ENCODE results near the gene ELAVL1.

The ELAVL1 gene

GRCh38 chr19:7912697-7913564 is 92.5 kb downstream of the ELAVL1 start:
- no peak for TF ChIP-seq CTCF (IDR thresholded peaks at IDR 0.05)

- no peak for TF ChIP-seq CTCF (IDR thresholded peaks at IDR 0.05)
These were observed 93.2 kb downstream of the ELAVL1 start for GRCh38 chr19:7912144-7912696.

- TF ChIP-seq CTCF (IDR thresholded peaks at IDR 0.05), result no peak
These were observed 93.8 kb downstream of the ELAVL1 start for GRCh38 chr19:7911508-7912143.

GRCh38 chr19:7910321-7911161 is 94.9 kb downstream of the ELAVL1 start:
- no peak for TF ChIP-seq CTCF (IDR thresholded peaks at IDR 0.05)

- no peak for TF ChIP-seq CTCF (IDR thresholded peaks at IDR 0.05)
These were observed 95.9 kb downstream of the ELAVL1 start for GRCh38 chr19:7909471-7910067.

- no peak for TF ChIP-seq CTCF (IDR thresholded peaks at IDR 0.05)
These were observed 96.5 kb downstream of the ELAVL1 start for GRCh38 chr19:7908742-7909461.

All from LNCAP (cell line).